ENCODE data around the gene ACOT9.

GRCh38 chrX:23699636-23700194 is 43.4 kb downstream of the ACOT9 start:
- TF ChIP-seq POLR2A (IDR thresholded peaks at IDR 0.05) (no peak), CTCF (IDR thresholded peaks at IDR 0.05) (no peak)

Measured in lower leg skin (tissue), 3 donors.